Psoas muscle (tissue), 8 donors: Measurements from ENCODE around the gene ZNF846. TPM values are rescaled to one million over a fixed set of nuclear protein-coding genes. Genes with fewer than 3 reads are reported as not detected.
"Not testable (repeated sequence)": the region's sequence is repeated elsewhere in the genome, so short reads cannot be mapped to it uniquely, and the experiment has no call there.

Experiments
- ATAC-seq, 4 donors: fragments of 200-7000 bp; cut with Tn5 transposase; one replicate each; pipeline ENCODE4 v1.9.1; 2020; ENCODE audit warnings: moderate library complexity in 3 of 4, mild to moderate bottlenecking in 2 of 4
- DNase-seq, 2 donors: peaks; one replicate each; pipeline ENCODE4 v3.0.0-alpha.2; 2020
- H3K27ac ChIP-seq: fragments of 200-600 bp; one replicate; pipeline ENCODE4 v1.8.0; 2022
- H3K27me3 ChIP-seq, 3 donors: fragments of 200-600 bp in 1 of 3; one replicate each; pipeline versions ENCODE4 v1.6.1 to v1.8.0; 2013 to 2022; ENCODE audit warnings: low read length in 2 of 3, mild to moderate bottlenecking in 2 of 3, moderate library complexity in 1 of 3; ENCODE audit not compliant: insufficient read depth in 3 of 3
- H3K36me3 ChIP-seq, 2 donors: fragments of 200-600 bp in 1 of 2; one replicate each; pipeline versions ENCODE4 v1.6.1 to v1.8.0; 2013 to 2022; ENCODE audit warnings: low read depth in 1 of 2, mild to moderate bottlenecking in 1 of 2, moderate library complexity in 1 of 2; ENCODE audit not compliant: insufficient read depth in 1 of 2
- H3K4me1 ChIP-seq: fragments of 200-600 bp; one replicate; pipeline ENCODE4 v1.8.0; 2022
- H3K4me3 ChIP-seq: fragments of 200-600 bp; one replicate; pipeline ENCODE4 v1.8.0; 2022; ENCODE audit warnings: mild to moderate bottlenecking
- H3K9me3 ChIP-seq: fragments of 200-600 bp; one replicate; pipeline ENCODE4 v1.8.0; 2022
- WGBS, 3 donors: extraction: QIAGEN DNeasy Blood & Tissue Kit; methylation state at CpG; one replicate each; pipeline versions ENCODE4 v1.1.6 to v1.1.7; 2013; 5-methylcytosine and 5-hydroxymethylcytosine counted together
- intact Hi-C, 2 donors: fragments of 100-400 bp; cut with DNase I; formaldehyde crosslinking; loops; one replicate each; pipeline versions ENCODE4 v1.11.0 to v1.14.2; 2022
- polyA plus RNA-seq, 3 donors: library from polyadenylated mRNA; stranded (reverse); fragments of 200-250 nt; gene quantifications; one replicate each; pipeline ENCODE4 v1.2.3, GENCODE V29; 2013
- total RNA-seq, 4 donors: library from RNA; stranded (reverse); fragmentation: NEBNext Ultra II Directional in 2 of 4; extraction: Animal tissue kit (Norgen Biotek cat#: 25700) in 2 of 4; gene quantifications; one replicate each; pipeline versions ENCODE4 v1.2.1 to v1.2.4, GENCODE V29; 2021 to 2023
- TF ChIP-seq, protein P1 (sequence below): fragments of 200-600 bp; IDR thresholded peaks from one replicate; pipeline ENCODE4 v1.8.0; 2022; ENCODE audit warnings: antibody characterized with exemption
- donor health status: healthy with polysubstance abuse.
- donor health status: DM: no; HTN: no; CAD: no; lungs with moderate emphysema.
- donor health status: Bipolar disorder and iron deficiency.
- donor health status: healthy.
- donor health status: DM: yes; HTN: yes; CAD: no.
- donor health status: DM: no; HTN: no; CAD: no.
- donor health status: DM: no; HTN: no; CAD: no.
- donor health status: DM: yes; HTN: yes; CAD: no.

The ZNF846 gene
- total and polyA plus RNA-seq, 7 donors = 1.7 to 6.8 (median 3.3) TPM

GRCh38 chr19:9796113-9796773 is 27.7 kb upstream of the ZNF846 start:
- DNase-seq = peak; percentile 71 to 84
- TF ChIP-seq, protein P1, sequence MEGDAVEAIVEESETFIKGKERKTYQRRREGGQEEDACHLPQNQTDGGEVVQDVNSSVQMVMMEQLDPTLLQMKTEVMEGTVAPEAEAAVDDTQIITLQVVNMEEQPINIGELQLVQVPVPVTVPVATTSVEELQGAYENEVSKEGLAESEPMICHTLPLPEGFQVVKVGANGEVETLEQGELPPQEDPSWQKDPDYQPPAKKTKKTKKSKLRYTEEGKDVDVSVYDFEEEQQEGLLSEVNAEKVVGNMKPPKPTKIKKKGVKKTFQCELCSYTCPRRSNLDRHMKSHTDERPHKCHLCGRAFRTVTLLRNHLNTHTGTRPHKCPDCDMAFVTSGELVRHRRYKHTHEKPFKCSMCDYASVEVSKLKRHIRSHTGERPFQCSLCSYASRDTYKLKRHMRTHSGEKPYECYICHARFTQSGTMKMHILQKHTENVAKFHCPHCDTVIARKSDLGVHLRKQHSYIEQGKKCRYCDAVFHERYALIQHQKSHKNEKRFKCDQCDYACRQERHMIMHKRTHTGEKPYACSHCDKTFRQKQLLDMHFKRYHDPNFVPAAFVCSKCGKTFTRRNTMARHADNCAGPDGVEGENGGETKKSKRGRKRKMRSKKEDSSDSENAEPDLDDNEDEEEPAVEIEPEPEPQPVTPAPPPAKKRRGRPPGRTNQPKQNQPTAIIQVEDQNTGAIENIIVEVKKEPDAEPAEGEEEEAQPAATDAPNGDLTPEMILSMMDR = peak; percentile 81
- Histone ChIP-seq H3K27ac (no peak overlapping the region), H3K9me3 (no peaks in the 10 kb centered on the region), H3K4me3 (no peak overlapping the region), H3K4me1 (no peaks in the 10 kb centered on the region), H3K27me3 (peaks cover 0 to 8% (median 0%) of the 10 kb centered on the region in 3 donors), H3K36me3 (no peaks in the 10 kb centered on the region)
- intact Hi-C loops = loop anchor here (1.0 to 5.0 kb wide), 7 partner anchors 209 to 660 kb away; partner anchors contain the start of genes ZNF266 (in 1 of the 2) and ZNF317 (in 1 of the 2)
- WGBS, 3 donors = 45 to 53% (median 50%) methylated on average over 6 of the region's 6 CpGs
- ATAC-seq = peak; percentile 57 to 79 (median 72)

GRCh38 chr19:9793071-9793591 is 24.6 kb upstream of the ZNF846 start:
- Histone ChIP-seq H3K4me3 (peak overlapping the region; percentile 67), H3K36me3 (no peaks in the 10 kb centered on the region), H3K4me1 (no peaks in the 10 kb centered on the region), H3K9me3 (no peaks in the 10 kb centered on the region), H3K27me3 (peaks cover 0 to 13% (median 0%) of the 10 kb centered on the region in 3 donors), H3K27ac (peak overlapping the region; percentile 62)
- TF ChIP-seq, protein P1 = no peak
- 12 to 14% (median 12%) methylated on average over 36 of the region's 36 CpGs for WGBS, 3 donors
- ATAC-seq = peak in 3 of 4 donors; percentile 9 to 31 (median 21)
- DNase-seq = peak in 1 of 2 donors; percentile 69
- intact Hi-C loops = loop anchor here (2.0 to 5.0 kb wide), 3 partner anchors 164 to 481 kb away; no protein-coding TSS in a partner anchor

- WGBS, 3 donors = 2 to 4% (median 3%) methylated on average over 61 to 69 of the region's 70 CpGs
- Histone ChIP-seq H3K36me3 (no peaks in the 10 kb centered on the region), H3K4me1 (no peaks in the 10 kb centered on the region), H3K9me3 (no peaks in the 10 kb centered on the region), H3K4me3 (peak overlapping the region; percentile 67), H3K27ac (peak overlapping the region; percentile 62), H3K27me3 (peaks cover 0 to 20% (median under 1%) of the 10 kb centered on the region in 3 donors)
- ATAC-seq (peak; percentile 70 to 81 (median 74)), DNase-seq (peak; percentile 93 to 94)
- TF ChIP-seq, protein P1 = no peak
- intact Hi-C loops = loop anchor here (2.0 to 5.0 kb wide), 3 partner anchors 164 to 480 kb away; no protein-coding TSS in a partner anchor
Measured at GRCh38 chr19:9792206-9793070, 23.9 kb upstream of the ZNF846 start.

- peaks cover 0 to 27% (median 2%) of the 10 kb centered on the region in 3 donors for H3K27me3 ChIP-seq
- ATAC-seq (peak; percentile 72 to 77 (median 73)), DNase-seq (peak; percentile 95)
- H3K9me3 ChIP-seq = no peaks in the 10 kb centered on the region
- no peaks in the 10 kb centered on the region for H3K36me3 ChIP-seq
- no peak overlapping the region for H3K27ac ChIP-seq
- H3K4me3 ChIP-seq = peak overlapping the region; percentile 67
- TF ChIP-seq, protein P1 = no peak
- 3 to 4% (median 3%) methylated on average over 40 to 50 of the region's 50 CpGs for WGBS, 3 donors
- intact Hi-C loops = loop anchor here (2.0 to 5.0 kb wide), 3 partner anchors 163 to 479 kb away; no protein-coding TSS in a partner anchor
- H3K4me1 ChIP-seq = no peaks in the 10 kb centered on the region
Measured at GRCh38 chr19:9791552-9792205, 23.1 kb upstream of the ZNF846 start.

GRCh38 chr19:9791073-9791367 is 22.5 kb upstream of the ZNF846 start:
- H3K27me3 ChIP-seq = peaks cover 0 to 33% (median 2%) of the 10 kb centered on the region in 3 donors
- peak overlapping the region; percentile 52 for H3K4me3 ChIP-seq
- not testable (repeated sequence) for H3K4me1 ChIP-seq, H3K27ac ChIP-seq, H3K9me3 ChIP-seq, ATAC-seq, H3K36me3 ChIP-seq, DNase-seq
- intact Hi-C loops = loop anchor here (5.0 kb wide), 2 partner anchors 164 to 479 kb away; no protein-coding TSS in a partner anchor
- WGBS, 3 donors = 72 to 83% (median 76%) methylated on average over 6 of the region's 6 CpGs

DNA sequence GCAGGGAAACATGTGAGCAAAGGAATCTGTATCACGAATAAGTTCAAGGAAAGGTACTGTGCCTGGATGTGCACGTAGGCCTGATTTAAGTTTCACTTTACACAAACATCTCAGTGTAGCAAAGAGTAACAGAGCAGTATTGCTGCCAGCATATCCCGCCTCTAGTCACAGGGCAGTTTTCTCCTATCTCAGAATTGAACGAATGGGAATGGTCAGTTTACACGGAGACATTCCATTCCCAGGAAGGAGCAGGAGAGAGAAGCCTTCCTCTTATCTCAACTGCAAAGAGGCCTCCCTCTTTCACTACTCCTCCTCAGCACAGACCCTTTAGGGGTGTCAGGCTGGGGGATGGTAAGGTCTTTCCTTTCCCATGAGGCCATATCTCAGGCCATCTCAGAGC is 21.0 kb upstream of the ZNF846 start:
- DNase-seq, intact Hi-C loops, H3K4me3 ChIP-seq, H3K27ac ChIP-seq, H3K4me1 ChIP-seq, H3K36me3 ChIP-seq, H3K9me3 ChIP-seq, ATAC-seq: not testable (repeated sequence)
- peaks cover 0 to 40% (median 4%) of the 10 kb centered on the region in 3 donors for H3K27me3 ChIP-seq
- WGBS, 3 donors = 46 to 51% (median 50%) methylated on average over 5 of the region's 5 CpGs
